Prostate gland (tissue), 2 donors: ENCODE data around the gene IER3.

Experiments used
- CTCF ChIP-seq, 4 experiments: fragments of 200-600 bp in 2 of 4; fragments of 450-650 bp in 2 of 4; sonication (generic) in 2 of 4; IDR thresholded peaks; 1 replicate in 3 of 4; 2 replicates in 1 of 4; pipeline ENCODE4 v1.5.1; 2016 to 2019; ENCODE audit warnings: antibody characterized with exemption in 4 of 4, mild to moderate bottlenecking in 2 of 4, moderate library complexity in 2 of 4
- POLR2A ChIP-seq: fragments of 450-650 bp; IDR thresholded peaks from one replicate; pipeline ENCODE4 v1.6.1; 2016; ENCODE audit warnings: antibody characterized with exemption, mild to moderate bottlenecking

GRCh38 chr6:30730601-30731435 lies 13.5 kb downstream of the IER3 start:
- TF ChIP-seq POLR2A (no peak), CTCF (IDR thresholded peaks at IDR 0.05) (peak; percentile 26 to 84 (median 68))
